Kidney tubule cell (primary cell): ENCODE data around the gene FADS1.

Experiments used
- DNase-seq: peaks from one replicate; pipeline ENCODE4 v3.0.0-alpha.2; 2018; ENCODE audit warnings: low spot score

Gene FADS1

DNA sequence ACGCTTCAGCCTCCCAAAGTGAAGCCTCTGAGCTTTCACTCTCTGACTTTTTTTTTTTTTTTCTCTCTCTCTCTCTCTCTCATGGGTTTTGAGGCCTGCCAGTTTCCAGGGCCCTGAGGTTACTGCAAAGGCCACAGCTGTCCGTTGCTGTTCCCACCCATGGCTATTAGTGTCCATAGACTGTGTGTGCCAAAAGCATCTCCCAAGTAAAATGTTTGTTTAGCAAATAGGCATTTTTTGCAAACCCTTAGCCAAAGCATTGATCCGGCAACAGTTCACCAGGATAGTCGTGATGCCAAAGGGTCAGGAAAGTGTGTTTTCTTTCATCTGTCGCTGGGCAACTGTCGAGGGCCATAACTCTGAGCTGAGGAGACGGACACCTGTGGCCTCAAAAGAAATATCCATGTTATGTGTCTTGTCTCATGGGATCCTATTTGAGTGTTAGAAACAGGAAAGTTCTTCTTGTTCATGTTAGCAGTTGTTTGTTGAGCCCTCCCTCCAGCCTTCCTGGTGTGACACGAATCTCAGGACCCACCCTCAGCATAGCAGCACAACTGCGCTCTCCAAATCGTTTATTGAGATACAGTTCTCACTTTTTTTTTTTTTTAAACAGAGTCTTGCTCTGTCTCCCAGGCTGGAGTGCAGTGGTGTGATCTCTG is 29.7 kb upstream of the FADS1 start:
- DNase-seq, result no peak

DNA sequence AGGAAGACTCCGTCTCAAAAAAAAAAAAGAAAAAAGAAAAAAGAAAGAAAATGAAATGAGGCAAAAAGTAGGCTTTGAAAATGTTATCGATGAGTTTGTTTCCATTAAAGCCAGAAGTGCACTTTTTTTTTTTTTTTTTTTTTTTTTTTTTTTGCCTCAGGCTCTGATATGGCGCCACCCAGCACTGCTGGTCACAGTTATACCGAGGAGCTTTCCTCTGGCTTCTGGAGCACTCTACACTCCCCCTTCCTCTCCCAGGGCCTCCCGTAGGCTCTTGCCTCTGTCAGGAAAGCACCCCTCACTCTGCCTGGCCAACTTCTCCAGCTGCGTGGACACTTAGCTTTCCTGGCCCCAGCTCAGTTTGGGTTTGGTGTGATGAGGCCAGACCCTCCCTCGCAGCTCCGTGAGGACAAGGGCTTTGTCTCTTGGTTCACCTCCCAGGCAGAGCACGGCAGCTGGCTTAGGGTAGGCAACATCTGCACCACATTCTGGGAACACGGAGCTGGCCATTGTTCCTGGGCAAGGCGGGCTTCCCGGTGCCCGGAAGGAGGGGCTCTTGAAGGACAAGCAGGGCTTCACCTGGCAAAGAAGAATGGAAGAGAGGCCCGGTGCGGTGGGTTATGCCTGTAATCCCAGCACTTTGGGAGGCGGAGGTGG is 28.2 kb upstream of the FADS1 start:
- no peak for DNase-seq

DNA sequence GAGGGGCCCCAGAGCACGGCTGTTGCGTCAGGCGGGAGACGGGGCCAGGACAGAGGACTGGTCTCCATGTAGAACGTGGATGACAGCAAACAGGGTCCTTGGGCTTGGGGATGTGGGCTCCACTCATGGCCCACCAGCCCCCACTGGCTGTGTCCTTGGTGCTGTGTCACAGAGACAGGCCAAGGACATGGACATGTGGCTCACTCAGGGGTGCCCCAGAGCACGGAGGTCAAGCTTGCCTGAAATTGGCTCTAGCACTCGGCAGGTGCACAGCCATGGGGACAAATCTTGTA is 25.7 kb upstream of the FADS1 start:
- DNase-seq, result no peak

DNA sequence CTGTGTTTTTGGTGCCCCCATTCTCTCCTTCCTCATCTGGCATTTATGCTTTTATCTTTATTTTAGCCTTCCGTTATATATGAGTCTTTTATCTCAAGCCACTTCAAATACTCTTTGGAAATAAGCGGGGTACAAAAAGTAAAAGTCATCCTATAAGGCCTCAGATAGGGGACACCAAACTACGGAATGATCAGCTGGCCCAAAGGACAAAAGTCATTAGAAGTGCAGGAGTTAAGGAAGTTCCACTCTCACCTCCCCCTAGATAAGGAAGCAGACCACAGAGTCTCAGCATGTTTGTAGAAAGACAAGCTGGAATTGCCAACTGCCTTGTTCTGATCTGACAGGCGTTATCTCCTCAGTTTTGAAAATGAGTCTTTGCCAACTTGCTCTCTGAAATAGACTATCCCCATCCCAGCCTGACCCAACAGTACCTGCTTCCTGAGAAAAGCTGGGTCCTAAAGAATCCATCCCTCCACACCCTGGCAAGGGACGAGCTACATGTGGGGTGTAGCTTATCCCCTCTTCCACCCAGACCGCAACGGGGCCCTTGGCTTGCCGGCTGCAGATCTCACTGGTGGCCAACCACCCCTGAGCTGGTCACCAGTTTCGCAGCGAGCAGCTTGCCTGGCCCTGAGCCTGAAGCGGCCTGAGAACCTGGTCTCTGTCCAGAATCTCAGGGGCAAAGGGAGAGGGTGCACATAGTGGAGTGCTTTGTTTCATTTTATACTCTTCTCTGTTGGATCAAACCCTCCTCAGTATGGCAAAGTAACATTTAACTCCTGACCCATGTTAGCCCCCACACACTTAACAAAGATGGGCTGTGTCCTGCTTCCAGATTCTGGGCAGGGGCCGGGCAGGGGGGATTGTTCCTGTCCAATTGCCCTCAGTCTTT is 25.1 kb upstream of the FADS1 start:
- DNase-seq, result no peak

DNA sequence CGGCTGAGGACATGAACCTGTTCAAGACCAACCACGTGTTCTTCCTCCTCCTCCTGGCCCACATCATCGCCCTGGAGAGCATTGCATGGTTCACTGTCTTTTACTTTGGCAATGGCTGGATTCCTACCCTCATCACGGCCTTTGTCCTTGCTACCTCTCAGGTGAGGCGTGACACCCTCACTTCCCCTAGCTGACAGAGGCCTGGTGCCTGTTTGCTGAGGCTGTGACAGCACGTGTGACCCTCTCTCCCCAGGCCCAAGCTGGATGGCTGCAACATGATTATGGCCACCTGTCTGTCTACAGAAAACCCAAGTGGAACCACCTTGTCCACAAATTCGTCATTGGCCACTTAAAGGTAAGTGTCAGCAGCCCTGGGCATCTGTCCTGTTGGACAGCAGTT is 23.6 kb upstream of the FADS1 start:
- no peak for DNase-seq

DNA sequence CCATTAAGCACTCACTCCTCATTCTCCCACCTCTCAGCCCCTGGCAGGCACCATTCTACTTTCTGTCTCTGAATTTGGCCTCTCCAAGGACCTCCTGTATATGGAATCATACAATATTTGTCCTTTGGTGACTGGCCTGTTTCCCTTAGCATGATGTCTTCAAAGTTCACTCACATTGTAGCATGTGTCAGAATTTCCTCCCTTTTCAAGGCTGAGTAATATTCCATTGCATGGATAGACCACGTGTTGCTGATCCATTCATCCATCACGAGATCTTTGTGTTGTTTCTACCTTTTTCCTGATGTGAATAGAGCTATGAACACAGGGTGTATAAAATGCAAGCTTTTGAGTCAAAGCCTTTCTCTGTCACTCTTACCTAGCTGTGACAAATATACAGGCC is 22.9 kb upstream of the FADS1 start:
- no peak for DNase-seq

DNA sequence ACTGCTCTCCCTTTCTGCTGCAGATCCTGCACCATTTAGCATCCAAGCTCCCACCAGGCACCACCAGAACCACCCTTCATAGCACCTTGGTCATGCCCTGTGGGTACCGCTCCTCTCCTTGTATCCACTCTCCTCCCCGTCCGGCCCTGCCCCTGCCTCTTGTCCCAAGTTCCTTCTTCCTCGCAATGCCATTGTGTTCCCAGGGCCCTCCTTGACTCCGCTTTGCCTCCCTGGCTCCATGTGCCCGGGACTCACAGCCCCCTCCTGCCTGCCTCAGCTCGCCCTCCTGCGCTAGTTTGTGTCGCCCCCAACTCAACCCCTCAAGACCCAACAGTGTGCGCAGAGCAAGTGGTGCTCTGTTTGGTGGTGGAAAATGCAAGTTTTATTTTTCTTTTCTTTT is 22.1 kb upstream of the FADS1 start:
- DNase-seq, result no peak

DNA sequence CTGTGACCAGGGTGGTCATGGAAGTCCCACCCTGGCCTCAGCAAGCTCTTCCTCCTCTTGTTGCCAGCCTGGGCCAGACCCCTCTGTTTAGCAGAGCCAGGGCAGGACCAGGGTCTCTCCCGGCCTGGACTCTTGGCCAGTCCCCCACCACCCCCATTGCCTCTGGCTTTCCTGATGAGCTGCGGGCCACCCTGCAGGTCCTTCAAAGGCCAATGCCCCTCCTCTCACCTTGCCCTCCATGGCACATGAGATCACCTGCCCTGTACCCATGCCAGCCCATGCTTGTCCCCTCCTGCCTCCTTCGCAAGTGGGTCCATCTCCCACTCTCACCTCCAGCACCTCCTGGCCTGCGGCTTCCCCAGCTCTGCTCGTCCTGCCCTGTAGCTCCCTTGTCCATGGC is 21.7 kb upstream of the FADS1 start:
- no peak for DNase-seq

DNA sequence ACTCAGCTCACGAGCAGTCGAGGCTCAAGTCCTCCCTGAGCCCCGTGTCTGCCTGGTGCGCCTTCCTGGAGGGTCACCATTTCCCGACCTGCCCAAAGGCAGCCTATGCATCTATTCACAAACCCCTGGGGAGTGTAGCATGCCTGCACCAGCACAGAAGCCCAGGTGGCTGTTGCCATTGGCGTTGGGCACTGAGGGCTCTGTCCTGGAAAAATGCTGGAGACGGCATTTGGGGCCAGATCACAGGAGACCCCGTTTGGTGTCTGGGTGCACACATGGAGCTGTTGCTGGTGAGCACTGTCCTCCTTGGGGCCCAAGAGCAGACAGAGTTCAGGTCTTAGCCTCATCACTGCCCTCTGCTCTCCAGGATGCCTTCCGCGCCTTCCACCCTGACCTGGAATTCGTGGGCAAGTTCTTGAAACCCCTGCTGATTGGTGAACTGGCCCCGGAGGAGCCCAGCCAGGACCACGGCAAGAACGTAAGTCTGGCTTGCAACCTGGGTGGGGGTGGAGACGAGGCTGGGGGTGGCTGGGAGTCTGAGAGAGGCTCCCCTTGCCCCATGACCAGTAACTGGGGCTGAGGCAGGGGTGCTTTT is 20.7 kb upstream of the FADS1 start:
- no peak for DNase-seq

DNA sequence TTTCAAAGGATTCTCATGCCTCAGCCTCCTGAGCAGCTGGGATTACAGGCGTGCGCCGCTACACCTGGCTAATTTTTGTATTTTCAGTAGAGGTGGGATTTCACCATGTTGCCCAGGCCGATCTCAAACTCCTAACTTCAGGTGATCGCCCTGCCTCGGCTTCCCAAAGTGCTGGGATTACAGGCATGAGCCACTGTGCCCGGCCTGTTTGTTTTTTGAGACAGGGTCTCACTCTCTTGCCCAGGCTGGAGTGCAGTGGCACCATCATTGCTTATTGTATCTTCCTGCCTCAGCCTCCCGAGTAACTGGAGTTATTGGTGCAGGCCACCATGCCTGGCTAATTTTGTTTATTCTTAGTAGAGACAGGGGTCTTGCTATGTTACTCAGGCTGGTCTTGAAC is 19.4 kb upstream of the FADS1 start:
- no peak for DNase-seq

DNA sequence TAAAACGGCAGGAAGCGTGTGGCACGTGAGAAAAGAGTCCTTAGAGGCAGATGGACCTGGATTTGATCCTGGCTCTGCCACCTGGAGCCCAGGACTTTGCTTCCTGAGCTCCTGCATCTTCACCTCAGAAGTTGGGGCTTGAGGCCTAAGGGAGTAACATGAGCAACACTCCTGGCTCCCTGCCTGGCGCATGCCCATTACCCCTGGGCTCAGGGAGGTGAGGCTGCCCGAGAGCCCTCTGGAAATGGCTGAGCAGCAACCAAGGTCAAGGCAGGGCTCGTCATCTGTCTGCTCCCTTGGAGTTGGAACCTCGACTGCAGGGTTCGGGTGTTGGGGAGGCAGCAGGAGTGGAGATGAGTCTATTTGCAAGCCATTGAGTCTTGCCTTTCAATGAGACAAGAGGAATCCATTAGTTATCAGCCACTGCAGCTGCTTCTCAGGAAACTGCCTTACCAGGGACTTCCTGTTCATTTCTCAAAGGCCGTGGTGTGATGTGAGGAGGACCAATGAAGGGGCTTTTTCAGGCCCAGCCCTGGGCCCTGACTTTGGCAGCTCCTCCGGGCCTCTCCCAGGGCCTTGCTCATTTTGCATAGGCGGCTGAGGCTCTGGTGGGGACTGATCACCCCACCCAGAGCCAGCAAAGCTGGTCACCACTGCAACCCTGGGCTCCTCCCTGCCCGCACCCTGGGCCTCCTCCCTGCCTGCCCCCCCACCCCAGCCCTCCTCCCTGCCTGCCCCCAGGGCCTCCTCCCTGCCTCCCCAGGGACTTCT is 17.7 kb upstream of the FADS1 start:
- peak; percentile 27 for DNase-seq

DNA sequence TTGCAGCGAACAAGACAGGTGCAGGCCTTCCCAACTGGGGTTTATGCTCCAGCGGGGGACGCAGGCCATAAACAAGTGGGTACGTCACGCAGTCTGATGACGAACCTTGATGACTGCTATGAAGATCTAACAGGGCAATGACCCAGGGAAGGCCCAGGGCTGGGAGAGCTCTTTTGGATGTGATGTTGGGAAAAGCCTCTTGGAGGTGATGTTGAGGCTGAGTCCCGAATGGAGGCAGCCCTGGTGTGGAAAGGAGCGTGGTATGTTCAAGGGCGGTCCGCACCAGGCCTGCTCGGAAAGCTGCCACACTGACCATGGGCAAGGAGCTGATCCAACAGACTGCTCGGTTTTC is 17.1 kb upstream of the FADS1 start:
- no peak for DNase-seq

DNA sequence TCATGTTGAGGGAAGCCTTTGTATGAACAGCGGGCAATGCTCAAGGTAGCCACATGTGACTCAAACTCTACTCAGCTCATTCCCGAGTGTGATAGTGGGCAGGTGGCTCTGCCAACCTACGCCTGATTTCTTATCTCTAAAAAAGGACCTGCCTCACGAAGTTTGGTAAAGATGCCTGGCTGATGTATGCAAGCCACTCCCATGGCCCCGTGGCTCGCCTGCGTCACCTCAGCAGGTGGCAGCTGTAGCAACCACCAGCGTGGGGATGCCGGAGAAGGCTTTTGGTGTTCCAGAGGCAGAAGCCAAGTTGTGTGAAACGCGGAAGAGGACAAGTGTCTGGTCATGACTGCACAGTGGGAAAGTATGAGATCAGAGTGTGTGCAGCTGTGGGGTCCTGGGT is 16.7 kb upstream of the FADS1 start:
- DNase-seq, result no peak

DNA sequence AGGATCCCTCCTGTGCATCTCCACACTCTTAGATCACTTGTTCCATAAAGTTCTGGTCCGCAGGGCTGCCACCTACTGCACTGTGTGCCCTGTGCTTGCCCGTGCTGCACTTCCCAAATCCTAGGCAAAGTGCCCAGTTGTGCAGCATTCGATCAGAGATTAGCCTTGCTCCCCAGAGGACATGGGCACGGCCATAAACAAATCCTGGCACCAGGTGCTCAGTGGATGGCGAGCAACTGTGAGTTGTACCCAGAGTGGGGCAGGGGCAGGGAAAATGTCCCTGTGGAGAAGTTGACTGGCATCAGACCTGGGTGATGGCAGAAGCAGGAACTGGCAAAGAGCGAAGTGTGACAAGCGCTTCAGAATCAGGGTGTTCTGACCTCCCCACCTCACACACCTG is 16.0 kb upstream of the FADS1 start:
- no peak for DNase-seq

DNA sequence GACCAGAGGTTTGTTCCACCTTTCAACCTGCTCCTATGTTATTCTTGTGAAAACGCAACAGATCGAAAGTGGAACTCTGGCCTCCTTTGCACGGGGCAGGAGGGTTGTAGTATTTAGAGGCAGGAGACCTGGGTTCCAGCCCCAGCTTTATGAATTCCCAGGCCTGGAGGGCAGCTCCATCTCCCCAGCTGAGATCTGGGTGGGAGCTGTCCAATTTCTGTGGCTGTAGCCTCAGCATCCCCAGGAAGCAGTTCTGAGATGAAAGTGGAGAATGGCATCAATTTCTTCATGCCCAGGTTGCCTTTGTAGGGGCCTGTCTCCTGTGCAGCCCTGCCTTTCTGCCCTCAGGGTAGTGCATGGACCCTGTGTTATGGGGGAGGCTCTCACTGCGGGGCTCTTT is 15.4 kb upstream of the FADS1 start:
- no peak for DNase-seq

DNA sequence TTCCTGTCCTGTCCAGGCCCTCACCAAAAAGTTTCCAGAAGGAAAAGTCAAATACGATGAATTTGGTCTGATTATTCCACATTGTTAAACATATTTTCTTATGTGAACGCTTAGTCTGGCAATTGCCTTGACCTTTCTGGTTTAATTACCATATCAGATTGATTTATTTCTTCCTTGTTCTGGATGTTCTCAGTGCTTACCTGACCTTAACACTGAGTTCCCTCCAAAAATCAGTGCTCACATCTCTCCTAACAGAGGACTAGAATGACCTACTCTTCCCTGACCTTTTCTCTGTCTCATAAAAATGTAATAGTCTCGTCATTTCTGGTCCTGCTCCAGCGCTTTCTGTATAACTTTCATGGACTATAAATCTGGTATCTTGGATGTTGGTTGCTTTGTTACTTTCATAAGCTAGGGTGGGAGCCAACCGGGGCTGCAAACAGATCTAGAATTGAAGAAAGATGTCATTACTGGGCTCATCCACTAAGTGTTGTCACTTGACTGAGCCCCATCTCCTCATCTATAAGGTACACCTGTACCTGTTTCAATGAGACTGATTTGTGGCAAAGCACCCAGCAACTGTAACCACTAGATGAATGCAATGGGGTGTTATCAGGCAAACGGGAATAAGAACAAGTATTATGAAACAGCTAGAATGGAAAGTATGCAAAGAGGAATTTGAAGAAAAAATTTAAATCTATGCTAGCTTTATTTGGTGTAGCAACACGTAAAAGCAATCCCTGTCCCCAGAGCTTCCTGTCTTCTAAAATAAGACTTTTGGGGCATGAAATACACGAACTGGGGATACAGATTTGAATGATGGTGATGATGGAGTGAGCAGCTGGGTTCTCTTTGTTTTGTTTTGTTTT is 13.7 kb upstream of the FADS1 start:
- no peak for DNase-seq

DNA sequence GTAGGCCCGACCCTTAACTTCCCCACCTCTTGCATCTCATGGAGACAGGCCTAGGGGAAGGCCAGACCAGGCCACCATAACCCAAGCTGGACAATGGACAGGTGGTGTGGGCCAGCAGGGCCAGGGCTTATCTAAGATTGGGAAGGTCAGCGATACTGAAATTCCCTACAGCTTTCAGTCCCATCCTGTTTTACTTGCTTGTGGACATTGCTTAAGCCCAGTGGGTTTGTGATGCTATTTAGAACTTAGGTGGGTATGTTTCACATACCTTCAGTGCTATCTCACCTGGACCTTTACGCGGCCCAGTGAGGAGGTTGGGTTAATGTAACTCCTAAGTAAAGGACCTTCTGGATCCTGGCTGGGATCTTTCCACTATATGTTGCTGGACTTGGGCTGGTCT is 13.0 kb upstream of the FADS1 start:
- DNase-seq, result no peak

DNA sequence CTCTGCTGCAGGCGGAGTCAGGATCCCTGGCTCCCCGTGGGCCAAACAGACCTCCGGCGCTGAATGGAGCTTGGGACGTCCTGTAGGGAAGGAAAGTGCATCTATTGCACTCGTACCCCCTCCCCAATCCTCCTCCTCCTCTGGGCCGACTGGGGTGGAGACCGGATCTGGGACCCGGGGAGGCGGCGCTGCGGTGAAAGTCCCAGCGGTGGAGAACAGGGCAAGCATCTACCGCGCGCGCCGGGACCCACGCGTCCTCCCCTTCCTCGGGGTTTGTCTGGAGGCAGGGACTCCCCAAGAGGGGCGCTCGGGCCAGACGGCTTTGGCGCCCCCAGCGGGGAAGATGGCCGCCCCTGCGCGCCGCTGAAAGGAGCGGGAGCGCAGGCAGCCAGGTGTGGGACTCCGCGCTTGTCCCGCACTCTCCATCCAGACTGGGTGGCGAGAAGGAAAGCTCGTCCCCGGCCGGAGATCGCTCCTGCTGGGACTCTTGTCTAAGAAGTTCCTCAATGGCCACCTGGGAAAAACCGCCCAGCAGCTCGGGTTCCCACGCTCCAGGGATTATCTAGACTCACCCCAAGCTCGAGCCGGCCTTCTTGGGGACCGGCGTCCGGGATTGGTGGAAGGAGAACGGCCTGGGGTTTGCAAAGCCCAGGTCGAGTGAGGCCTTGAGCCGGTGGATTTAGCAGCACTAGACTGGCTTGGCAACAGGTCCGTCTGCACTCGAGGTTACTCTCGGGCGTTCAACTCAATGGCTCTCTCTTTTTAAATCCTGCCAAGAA is 12.0 kb upstream of the FADS1 start:
- peak; percentile 41 for DNase-seq

DNA sequence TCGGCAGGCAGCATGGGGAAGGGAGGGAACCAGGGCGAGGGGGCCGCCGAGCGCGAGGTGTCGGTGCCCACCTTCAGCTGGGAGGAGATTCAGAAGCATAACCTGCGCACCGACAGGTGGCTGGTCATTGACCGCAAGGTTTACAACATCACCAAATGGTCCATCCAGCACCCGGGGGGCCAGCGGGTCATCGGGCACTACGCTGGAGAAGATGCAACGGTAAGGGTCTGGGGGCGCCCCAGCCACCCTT is 11.5 kb upstream of the FADS1 start:
- no peak for DNase-seq

DNA sequence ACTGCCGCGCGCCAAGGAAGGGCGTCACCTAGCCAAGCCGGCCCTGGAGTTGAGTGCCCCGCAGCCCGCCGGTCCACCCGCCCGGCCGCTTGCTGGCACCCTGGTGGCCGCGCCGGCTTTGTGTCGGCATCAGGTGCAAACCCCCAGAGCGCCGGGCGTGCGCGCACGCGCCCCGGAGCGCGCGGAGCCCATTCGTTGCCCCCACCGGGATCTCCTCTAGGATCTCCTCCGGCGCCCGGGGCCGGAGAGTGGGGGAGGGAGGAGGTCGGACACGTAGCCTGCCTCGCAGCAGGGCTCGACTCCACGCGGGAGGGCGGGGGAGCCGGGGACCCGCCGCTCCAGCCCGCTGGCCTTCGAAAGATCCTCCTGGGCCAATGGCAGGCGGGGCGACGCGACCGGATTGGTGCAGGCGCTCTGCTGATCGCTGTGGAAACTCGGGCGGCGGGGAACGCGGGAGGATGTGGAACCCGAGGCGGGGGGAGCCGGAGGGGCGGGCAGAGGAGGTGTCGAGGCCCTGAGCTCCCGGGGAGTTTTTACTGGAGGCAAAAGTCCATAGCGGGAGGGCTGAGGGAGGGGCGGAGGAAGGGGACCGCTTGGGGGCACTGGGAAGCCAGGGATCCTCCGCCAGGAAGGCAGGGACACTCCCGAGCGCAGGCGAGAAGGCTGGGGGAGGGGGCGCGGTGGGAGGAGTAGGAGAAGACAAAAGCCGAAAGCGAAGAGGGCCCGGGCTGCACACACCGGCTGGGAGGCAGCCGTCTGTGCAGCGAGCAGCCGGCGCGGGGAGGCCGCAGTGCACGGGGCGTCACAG is 11.0 kb upstream of the FADS1 start, which contains the start of gene FADS2:
Gene FADS2 (plus strand): TSS at position 730 of the 808 bp plus-strand sequence. CDS start 91 bp downstream, outside the sequence.
- DNase-seq, result peak; percentile 96
